ENCODE data around the gene CLCN3.
"Not testable (repeated sequence)": the region's sequence is repeated elsewhere in the genome, so short reads cannot be mapped to it uniquely, and the experiment has no call there.

The CLCN3 gene

DNA sequence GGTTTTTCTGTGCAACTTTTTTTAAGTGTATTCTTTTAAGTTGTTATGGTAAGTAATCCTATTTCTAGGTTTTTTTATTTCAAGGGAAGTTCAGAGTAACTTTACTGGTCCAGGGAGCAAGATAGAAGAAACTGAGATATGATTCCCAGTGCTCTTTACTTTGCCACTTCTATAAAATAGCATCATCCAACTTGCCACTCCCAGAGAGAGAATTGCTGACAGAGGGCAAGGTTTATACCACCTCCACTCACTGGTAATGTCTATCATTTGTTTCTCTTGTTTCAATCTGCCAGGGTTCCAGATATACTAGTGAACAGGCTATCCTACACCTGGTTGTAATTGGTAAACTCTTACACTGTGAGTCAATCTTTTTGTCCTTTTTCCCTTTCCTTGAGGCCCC lies 3.5 kb upstream of the CLCN3 start:
- DNase-seq (ENCODE audit: extremely low spot score, insufficient read length, low read depth) (no peak), FAIRE-seq (no peak)

GRCh38 chr4:169617306-169617705 lies 3.1 kb upstream of the CLCN3 start:
- DNase-seq (ENCODE audit: extremely low spot score, insufficient read length, low read depth) (no peak), FAIRE-seq (no peak)

- DNase-seq (ENCODE audit: extremely low spot score, insufficient read length, low read depth) (no peak), FAIRE-seq (no peak)
Measured at GRCh38 chr4:169618286-169618685, 2.1 kb upstream of the CLCN3 start.

DNA sequence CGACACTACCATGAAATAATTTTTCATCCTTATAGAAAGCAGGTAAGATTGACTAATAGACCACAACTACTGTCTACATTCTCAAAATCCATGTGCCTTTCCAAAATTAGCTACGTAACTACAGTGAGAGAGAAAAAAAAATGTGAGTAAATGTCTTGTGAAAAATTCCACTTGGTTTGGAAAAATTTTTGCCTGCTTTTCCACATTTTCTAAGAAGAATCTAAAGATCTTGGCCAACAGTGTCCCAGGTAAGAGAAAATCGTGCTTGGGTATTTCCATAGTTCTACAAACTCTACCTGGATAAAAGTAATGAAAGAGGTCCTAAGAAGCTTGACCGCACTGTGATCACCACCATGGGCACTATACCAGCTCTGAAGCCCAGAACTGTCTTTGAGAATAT lies 1.4 kb upstream of the CLCN3 start:
- no peak for DNase-seq (ENCODE audit: extremely low spot score, insufficient read length, low read depth)
- no peak for FAIRE-seq

GRCh38 chr4:169619518-169619957 lies 840 bp upstream of the CLCN3 start:
- DNase-seq (ENCODE audit: extremely low spot score, insufficient read length, low read depth) (no peak), FAIRE-seq (no peak)

GRCh38 chr4:169620880-169621248 lies 486 bp downstream of the CLCN3 start:
- FAIRE-seq (peak; percentile 71), DNase-seq (ENCODE audit: extremely low spot score, insufficient read length, low read depth) (no peak)

GRCh38 chr4:169621731-169622492 lies 1.5 kb downstream of the CLCN3 start:
- DNase-seq (ENCODE audit: extremely low spot score, insufficient read length, low read depth) (no peak), FAIRE-seq (peak; percentile 70)

- peak; percentile 15 for FAIRE-seq
- no peak for DNase-seq (ENCODE audit: extremely low spot score, insufficient read length, low read depth)
Measured at GRCh38 chr4:169622566-169622965, 2.2 kb downstream of the CLCN3 start.

DNA sequence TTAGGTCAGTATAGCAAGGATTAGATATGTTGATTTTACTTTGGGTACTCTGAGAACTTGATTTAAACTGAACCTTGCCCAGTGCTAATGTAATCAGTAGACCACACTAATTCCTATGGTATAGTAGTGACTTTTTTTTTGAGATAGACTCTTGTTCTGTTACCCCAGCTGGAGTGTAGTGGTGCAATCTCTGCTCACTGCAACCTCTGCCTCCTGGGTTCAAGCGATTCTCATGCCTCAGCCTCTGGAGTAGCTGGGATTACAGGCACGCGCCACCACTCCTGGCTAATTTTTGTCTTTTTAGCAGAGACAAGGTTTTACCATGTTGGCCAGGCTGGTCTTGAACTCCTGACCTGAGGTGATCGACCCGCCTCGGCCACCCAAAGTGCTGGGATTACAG lies 3.6 kb downstream of the CLCN3 start:
- DNase-seq (ENCODE audit: extremely low spot score, insufficient read length, low read depth); FAIRE-seq: not testable (repeated sequence)

DNA sequence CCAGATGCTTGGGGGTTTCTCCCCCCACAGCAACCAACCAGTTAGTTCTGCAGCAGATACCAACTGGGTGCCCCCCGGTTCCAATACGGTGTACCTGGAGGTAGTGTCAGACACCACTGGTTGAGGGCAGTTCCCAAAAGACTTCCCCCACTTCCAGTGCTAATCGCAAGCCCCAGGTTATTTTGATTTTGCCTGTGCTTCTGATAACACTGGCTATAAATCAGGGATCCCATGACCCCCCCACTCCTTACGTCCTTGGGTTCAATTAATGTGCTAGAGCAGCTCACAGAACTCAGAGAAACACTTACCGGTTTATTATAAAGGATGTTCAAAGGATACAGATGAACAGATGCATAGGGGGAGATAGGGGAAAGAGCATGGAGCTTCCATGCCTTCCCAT lies 5.5 kb downstream of the CLCN3 start:
- FAIRE-seq: no peak

GRCh38 chr4:169626331-169627282 lies 6.2 kb downstream of the CLCN3 start:
- FAIRE-seq: no peak
- no peak for DNase-seq (ENCODE audit: extremely low spot score, insufficient read length, low read depth)

More for the DNA sequence above, 5.5 kb downstream of the CLCN3 start:
- no peak for DNase-seq (ENCODE audit: extremely low spot score, insufficient read length, low read depth)

DNA sequence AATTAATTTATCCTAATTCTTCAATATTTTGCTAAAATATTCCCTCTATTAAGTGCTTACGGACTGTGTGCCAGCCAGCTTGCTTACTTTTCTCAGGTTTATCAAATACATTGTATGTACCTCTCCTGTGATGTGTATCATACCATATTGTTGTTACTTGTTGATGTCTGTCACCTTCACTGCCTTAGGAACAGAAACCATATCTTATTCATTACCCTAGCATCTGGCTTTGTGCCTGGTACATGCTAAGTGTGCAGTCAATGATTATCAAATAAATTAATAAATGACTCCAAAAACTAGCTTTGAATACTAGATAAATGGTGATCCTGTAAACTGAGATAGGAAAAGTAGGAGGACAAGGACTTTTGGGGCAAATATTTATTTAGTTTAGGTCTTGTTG lies 6.9 kb downstream of the CLCN3 start:
- DNase-seq (ENCODE audit: extremely low spot score, insufficient read length, low read depth): no peak
- FAIRE-seq: peak; percentile 60

DNA sequence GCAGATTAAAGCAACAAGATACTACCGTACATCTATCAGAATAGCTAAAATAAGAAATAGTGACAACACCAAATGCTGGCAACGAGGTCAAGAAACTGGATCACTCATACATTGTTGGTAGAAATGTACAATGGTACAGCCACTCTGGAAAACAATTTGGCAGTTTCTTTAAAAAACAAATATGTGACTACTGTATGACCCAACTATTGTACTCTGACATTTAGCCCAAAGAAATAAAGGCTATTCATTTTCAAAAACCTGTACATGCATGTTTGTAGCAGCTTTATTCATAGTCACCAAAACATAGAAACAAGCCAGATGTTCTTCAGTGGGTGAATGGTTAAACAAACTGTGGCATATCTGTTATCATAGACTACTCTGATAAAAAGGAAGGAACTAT lies 8.2 kb downstream of the CLCN3 start:
- FAIRE-seq: peak; percentile 18
- DNase-seq (ENCODE audit: extremely low spot score, insufficient read length, low read depth): no peak

GRCh38 chr4:169630069-169630468 lies 9.7 kb downstream of the CLCN3 start:
- no peak for DNase-seq (ENCODE audit: extremely low spot score, insufficient read length, low read depth)
- FAIRE-seq: no peak

DNA sequence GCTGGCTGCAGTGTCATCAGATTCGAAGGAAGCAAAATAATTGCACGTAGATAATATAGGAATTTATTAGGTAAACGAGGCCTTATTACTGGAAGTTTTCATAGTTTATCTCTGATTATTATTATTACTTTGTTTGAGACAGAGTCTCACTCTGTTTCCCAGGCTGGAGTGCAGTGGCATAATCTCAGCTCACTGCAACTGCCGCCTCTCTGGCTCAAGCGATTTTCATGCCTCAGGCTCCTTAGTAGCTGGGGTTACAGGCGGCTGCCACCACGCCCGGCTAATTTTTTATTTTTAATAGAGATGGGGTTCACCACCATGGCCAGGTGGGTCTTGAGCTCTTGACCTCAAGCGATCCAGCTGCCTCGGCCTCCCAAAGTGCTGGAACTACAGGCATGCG lies 12.5 kb downstream of the CLCN3 start:
- no peak for DNase-seq (ENCODE audit: extremely low spot score, insufficient read length, low read depth)
- no peak for FAIRE-seq

DNA sequence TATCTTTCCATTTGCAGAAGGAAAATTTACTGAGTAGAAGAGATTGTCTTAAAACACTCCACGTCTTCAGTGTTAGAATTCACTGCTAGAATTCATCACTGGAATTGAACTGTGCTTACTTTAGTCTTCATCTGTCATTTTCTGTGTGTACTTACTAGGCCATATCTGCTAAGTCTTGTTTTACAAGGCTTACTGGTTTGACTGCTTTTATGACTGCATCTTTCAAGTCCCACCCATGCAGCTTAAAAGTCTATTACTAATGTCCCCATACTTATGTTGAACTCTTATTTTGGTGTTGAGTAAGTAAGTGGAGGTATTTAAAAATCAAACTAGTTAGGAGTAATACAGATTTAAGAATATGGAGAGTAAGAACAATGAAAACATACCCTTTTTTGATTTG lies 14.6 kb downstream of the CLCN3 start:
- no peak for FAIRE-seq
- DNase-seq (ENCODE audit: extremely low spot score, insufficient read length, low read depth): no peak

GRCh38 chr4:169640261-169640870 lies 20.0 kb downstream of the CLCN3 start:
- FAIRE-seq (no peak), DNase-seq (ENCODE audit: extremely low spot score, insufficient read length, low read depth) (no peak)

DNA sequence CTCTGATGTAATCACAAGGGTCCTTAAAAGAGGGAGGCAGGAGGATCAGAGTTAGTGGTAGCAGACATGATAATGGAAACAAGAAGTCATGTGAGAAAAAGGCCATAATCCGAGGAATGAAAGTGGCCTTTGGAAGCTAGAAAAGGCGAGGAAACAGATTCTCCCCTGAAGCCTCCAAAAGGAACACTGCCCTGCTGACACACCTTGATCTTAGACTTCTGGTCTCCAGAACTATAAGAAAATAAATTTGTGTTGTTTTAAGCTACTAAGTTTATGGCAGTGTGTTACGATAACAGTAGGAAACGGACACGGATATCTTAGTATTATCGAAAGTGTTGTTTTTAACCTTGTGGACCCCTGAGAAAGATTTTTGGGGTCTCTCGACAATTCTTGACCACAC lies 24.4 kb downstream of the CLCN3 start:
- FAIRE-seq (no peak), DNase-seq (ENCODE audit: extremely low spot score, insufficient read length, low read depth) (no peak)

DNA sequence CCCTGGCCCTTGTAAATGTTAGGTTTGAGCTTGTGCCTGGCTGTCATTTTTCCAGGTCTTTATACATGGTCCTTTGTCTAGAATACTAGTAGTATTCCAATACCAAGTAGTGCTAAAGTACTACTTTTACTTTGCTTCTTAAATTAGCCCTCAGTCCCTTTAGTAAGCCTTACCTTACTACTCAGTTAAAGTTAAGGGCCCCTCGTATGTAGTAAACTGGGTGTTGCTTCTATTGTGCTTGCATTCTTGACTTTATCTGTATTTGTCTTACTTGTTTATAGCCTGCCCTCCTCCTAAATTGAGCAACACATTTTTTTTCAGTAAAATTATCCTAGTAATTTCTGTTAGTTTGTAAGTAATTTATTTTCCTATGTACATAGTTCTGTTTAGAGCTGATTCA lies 25.2 kb downstream of the CLCN3 start:
- no peak for FAIRE-seq

GRCh38 chr4:169649545-169650226 lies 29.3 kb downstream of the CLCN3 start:
- DNase-seq (ENCODE audit: extremely low spot score, insufficient read length, low read depth): no peak
- no peak for FAIRE-seq

More for the DNA sequence above, 25.2 kb downstream of the CLCN3 start:
- DNase-seq (ENCODE audit: extremely low spot score, insufficient read length, low read depth): no peak

All from GM18507 (cell line).